Measurements from ENCODE around the gene JPH3. TPM values are rescaled to one million over a fixed set of nuclear protein-coding genes. Genes with fewer than 3 reads are reported as not detected.

JPH3 gene
- total and polyA plus RNA-seq, 10 of the 15 experiments (the other 5 are each of a cell fraction or from before 2014, with no cell fraction given): 0.05 TPM; not detected in 9

- TF ChIP-seq BCLAF1 (IDR thresholded peaks at IDR 0.05): no peak
- TF ChIP-seq ASH2L (IDR thresholded peaks at IDR 0.05; ENCODE audit: borderline replicate concordance, low read depth): no peak
- no peak for TF ChIP-seq IRF5 (IDR thresholded peaks at IDR 0.05; ENCODE audit: borderline replicate concordance)
- TF ChIP-seq IRF4 (IDR thresholded peaks at IDR 0.05; ENCODE audit: low read depth, low read length): no peak
These were observed 127.1 kb downstream of the JPH3 start (continued) for GRCh38 chr16:87729266-87729954.

- H3K4me3 ChIP-seq: no peak overlapping the region
- 97% methylated on average over 13 of the region's 13 CpGs for WGBS (ENCODE audit: insufficient coverage, insufficient replicate concordance, low lambda C conversion rate, missing lambda C conversion rate)
- no peaks in the 10 kb centered on the region for H3K9me3 ChIP-seq (replicated peaks; ENCODE audit: control insufficient read depth, insufficient read depth, low read length)
- in situ Hi-C loops (cut with MboI): no loop called here
- H3K27ac ChIP-seq (ENCODE audit: control insufficient read depth, insufficient read depth): no peak overlapping the region
- H3K27me3 ChIP-seq (replicated peaks in 1 of 2; ENCODE audit: control insufficient read depth in 2 of 2, insufficient read depth in 2 of 2, low read length in 1 of 2): no peaks in the 10 kb centered on the region
- RAD21 ChIA-PET (ENCODE audit: unreplicated experiment): no interaction called here
- intact Hi-C loops (cut with micrococcal nuclease; ENCODE audit: unreplicated experiment): no loop called here
- peaks cover 13 to 18% of the 10 kb centered on the region in 2 experiments for H3K36me3 ChIP-seq (ENCODE audit: control insufficient read depth in 2 of 2, insufficient read depth in 2 of 2, low read length in 1 of 2)
- H2AFZ ChIP-seq (ENCODE audit: control insufficient read depth, low read depth, low read length): no peak overlapping the region
- ATAC-seq (no peak), FAIRE-seq (no peak), DNase-seq (ENCODE audit: low read depth, low spot score) (no peak)
- TF ChIP-seq HDAC6 (IDR thresholded peaks at IDR 0.05; ENCODE audit: unreplicated experiment) (no peak), EED (IDR thresholded peaks at IDR 0.05; ENCODE audit: low read depth) (no peak), POLR2AphosphoS5 (IDR thresholded peaks at IDR 0.05; ENCODE audit: low read length) (no peak), CBX5 (IDR thresholded peaks at IDR 0.05; ENCODE audit: low read depth) (no peak), JUND (IDR thresholded peaks at IDR 0.05; ENCODE audit: low read depth, low read length) (no peak), SMARCA5 (IDR thresholded peaks at IDR 0.05) (no peak), BRCA1 (IDR thresholded peaks at IDR 0.05; ENCODE audit: low read depth, low read length) (no peak), FOXK2 (IDR thresholded peaks at IDR 0.05) (no peak)
- H3K4me2 ChIP-seq (ENCODE audit: control insufficient read depth, insufficient read depth): no peak overlapping the region
- no TSS peak for BruUV-seq (replicated peaks)
- no peaks in the 10 kb centered on the region; the same call in 1 of the 2 replicates for H3K79me2 ChIP-seq (ENCODE audit: control insufficient read depth, insufficient read depth, low read length)
- no peaks in the 10 kb centered on the region for H3K4me1 ChIP-seq (ENCODE audit: control insufficient read depth, insufficient read depth, low read length)
- POLR2A ChIA-PET: no interaction called here
- H3K9ac ChIP-seq (ENCODE audit: control insufficient read depth, insufficient read depth, low read length): no peak overlapping the region
- no peaks in the 10 kb centered on the region for H4K20me1 ChIP-seq (ENCODE audit: control insufficient read depth, insufficient read depth)
- CTCF ChIA-PET: no interaction called here
- SMC1A ChIA-PET (ENCODE audit: uncharacterized antibody, unreplicated experiment): no interaction called here
These were observed 129.3 kb downstream of the JPH3 start for GRCh38 chr16:87731607-87732006.

All from GM12878 (cell line).